NCI-H1048 (cell line): Measurements from ENCODE around the gene RNF175.

Experiments
- DNase-seq: peaks from one replicate; lab custom pipeline; 2025; lab: John Stamatoyannopoulos, UW

RNF175 gene

GRCh38 chr4:153785910-153786721 lies 26.3 kb upstream of the RNF175 start:
- DNase-seq: no peak

GRCh38 chr4:153784166-153784699 lies 24.4 kb upstream of the RNF175 start:
- no peak for DNase-seq

DNA sequence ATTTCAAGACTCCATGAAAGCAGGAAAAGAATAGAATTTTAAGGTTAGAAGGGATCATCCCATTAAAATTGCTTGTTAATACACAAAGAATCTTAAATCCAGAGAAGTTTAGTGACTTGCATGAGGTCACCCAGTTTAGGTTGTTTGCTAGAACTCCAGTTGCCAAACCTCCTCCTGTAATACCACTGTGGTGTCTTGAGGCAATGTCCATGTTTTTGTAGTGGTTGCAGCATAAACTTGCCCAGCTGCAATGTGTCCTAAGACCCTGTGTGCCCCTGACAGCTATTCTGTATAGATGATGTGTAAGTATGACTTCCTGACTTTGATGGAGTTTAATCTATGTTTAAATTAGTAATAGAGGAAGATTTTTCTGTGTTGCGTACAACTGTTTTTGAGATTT lies 22.8 kb upstream of the RNF175 start:
- no peak for DNase-seq

DNA sequence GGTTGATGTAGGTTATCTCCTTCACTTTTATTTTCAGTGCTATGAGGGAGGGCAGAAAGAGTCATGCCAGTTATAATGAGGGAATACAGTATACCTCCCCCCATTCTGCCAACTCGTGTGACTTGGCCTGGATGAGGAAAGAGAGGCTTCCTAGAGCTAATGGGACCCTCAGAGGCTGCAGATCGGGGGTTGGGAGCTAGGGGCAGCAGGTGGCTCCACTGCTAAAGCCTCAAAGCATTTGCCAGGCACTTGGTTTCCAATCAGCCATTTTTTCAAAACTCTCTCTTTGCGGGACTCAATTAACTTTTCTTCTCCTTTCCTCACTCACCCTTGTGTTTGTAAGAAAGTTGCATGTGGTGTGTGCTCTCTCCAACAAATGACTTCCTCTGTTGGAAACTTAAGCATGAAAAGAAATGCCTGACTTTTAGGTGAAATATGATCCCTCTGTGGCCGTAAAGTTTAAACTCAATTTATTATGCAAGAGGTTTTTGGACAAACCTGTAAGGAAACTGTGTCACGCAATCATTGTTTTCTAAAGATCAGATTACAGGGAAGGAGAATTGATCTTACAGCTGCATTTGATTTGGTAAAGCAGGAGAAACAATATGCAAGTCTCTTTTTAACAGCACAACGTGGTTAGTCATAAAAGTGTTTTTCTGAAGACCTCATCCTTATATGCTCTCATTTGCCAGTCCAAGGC lies 22.0 kb upstream of the RNF175 start:
- no peak for DNase-seq

DNA sequence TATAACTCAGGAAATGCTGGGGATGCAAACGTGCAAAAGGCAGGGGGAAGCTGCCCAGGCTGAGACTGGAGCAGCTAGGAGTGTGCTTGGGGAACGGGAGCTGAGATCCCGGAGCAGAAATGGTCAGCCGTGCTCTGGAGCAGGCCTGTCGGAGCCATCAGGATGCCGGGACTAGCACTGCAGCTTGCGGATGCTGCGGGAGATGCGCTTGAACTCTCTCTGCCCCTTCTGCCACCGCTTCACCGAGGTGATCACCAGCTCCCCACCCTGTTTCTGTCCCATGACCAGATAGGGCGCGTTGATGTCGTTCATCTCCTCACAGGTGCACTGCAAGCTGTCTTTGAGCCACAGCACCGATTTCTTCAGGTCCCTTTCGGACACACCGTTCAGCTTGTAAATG lies 21.5 kb upstream of the RNF175 start:
- no peak for DNase-seq

GRCh38 chr4:153780876-153781275 lies 21.1 kb upstream of the RNF175 start:
- DNase-seq: no peak

DNA sequence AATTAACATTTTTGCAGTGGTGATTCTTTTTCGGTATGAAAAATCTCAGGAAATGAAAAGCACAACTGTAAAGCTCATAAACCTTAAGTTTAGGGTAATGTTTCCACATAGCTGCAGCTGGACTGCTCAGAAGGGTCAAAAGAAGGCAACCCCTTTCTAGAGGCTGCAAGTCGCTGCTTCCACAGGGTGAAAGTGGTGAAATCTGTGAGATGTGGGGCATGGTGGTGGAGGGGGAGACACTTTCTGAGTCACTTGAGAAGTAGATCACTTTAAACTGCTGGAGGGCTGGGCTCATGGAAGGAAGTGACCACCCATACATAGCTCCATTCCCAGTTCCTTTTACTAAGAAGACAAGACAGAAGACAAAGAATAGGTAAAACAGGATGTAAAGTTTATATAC lies 20.4 kb upstream of the RNF175 start:
- no peak for DNase-seq

DNA sequence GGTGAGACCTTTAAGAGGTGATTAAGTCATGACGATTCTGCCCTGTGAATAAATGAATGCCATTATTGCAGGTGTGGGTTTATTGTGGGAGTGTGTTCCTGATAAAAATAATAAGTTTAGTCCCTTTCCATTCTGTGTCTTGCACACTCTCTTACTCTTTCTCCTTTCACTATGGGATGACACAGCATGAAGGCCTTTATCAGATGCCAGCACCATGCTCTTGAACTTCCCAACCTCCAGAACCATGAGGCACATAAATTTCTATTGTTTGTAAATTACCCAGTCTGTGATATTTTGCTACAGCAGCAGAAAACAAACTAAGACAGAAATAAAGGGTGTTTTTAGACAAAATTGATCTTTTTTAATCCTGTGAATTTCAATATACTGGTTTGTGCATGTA lies 18.6 kb upstream of the RNF175 start:
- DNase-seq: no peak

DNA sequence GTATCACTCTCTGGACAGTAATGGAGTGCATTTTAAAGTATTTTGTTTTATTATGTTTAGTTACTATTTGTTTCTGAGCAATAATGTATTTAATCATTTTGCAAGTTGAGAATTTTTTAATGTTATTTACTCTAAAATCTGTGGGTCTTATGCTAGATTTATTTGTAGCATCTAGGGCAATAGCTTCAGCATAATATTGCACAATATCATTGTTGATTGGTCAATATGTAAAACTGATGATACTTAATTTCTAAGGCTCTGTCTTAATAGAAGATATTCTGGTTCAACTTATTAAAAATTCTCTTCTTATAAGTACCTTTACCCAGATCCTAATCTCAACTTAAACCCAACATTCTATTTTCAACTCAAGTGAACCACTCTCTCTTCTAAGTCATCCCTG lies 17.6 kb upstream of the RNF175 start:
- DNase-seq: no peak

DNA sequence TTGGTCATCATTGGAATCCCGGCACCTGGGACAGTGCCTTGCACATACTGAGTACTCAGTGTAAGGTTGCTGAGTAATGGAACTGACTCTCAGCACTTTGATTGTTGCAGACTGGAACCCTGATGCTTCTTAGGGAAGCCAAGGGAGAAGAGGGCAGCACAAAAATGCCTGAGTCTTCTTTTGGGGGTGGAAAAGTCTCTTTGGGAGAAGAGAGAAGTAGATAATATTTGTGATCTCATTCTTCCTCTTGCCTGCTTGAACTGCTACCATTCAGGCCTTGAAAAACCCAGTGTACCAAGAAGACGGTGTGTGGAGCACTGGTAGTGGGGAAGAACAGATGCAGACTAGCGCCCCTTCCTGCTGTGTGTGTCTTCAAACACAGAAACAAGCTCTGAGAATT lies 16.8 kb upstream of the RNF175 start:
- DNase-seq: no peak

DNA sequence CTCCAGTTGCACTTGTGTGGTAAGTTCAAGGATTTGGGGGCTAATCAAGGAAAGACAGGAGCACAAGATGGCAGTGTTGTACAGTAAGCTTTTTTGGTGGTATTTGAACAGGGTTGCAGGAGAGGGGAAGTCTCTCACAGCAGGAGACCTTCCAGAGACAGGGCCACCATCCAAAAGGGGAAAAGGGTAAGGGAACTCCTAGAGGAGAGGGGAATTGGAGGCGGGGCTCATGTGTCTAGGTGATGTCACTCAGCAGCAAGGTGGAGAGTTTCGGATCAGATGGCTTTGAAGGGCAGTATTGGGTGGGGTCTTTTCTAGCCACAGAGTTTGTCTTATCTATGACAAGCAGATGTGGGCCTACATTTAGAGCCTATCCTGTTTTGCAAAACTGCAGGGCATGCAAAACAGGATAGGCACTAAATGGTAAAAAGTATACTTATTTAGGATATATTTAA lies 13.4 kb upstream of the RNF175 start:
- no peak for DNase-seq

- no peak for DNase-seq
These were observed 11.2 kb upstream of the RNF175 start for GRCh38 chr4:153771046-153771445.

DNA sequence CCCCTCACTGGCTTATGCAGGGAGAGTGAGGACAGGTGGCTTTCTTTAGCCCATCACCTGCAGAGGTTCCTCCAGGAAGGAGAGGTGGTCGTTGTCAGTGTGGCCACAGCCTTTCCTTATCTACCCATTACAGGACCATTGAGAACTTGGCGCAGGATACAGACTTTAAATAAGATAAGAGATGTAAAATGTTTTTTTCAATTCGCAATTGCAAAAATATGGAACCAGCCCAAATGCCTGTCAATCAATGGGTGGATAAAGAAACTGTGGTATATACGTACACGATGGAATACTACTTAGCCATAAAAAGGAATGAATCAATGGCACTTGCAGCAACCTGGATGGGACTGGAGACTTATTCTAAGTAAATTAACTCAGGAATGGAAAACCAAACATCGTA lies 6.9 kb upstream of the RNF175 start:
- DNase-seq: no peak

- DNase-seq: peak; percentile 76
These were observed 6.1 kb upstream of the RNF175 start for GRCh38 chr4:153765894-153766293.

- DNase-seq: no peak
These were observed 5.0 kb upstream of the RNF175 start for GRCh38 chr4:153764601-153765368.

DNA sequence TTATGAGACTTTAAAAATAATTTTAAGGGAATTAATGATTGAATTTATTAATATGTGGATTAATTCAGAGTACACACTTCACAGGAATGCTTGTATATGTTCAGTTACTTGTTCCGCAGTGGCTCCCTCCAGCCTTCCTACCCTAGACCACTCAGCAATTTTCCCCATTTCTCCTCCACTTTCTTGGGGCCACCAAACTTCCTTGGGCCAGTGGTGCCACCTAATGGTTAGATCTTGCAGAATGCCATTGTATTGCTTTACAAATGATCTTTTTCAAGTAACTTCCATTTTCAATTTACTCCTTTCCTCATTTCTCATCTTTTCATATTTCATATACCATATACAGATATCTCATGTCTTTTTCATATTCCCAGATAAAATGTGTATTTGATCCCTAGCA lies 3.6 kb upstream of the RNF175 start:
- no peak for DNase-seq

- DNase-seq: no peak
These were observed 977 bp downstream of the RNF175 start for GRCh38 chr4:153758688-153759406.

GRCh38 chr4:153758136-153758535 lies 1.7 kb downstream of the RNF175 start:
- no peak for DNase-seq

- no peak for DNase-seq
These were observed 2.4 kb downstream of the RNF175 start for GRCh38 chr4:153757407-153757806.

GRCh38 chr4:153755186-153755585 lies 4.6 kb downstream of the RNF175 start:
- DNase-seq: no peak

- peak; percentile 37 for DNase-seq
These were observed 9.5 kb downstream of the RNF175 start for GRCh38 chr4:153750197-153750817.
